Stimulated activated CD8-positive, alpha-beta memory T cell treated with anti-CD3 and anti-CD28 coated beads, Interleukin-4, amount 100 ng/mL, for 1 hour (primary cell): Measurements from ENCODE around the gene GPR78.
"Not testable (repeated sequence)": the region's sequence is repeated elsewhere in the genome, so short reads cannot be mapped to it uniquely, and the experiment has no call there.

Experiments used
- DNase-seq, 2 donors: peaks; one replicate each; pipeline ENCODE4 v3.0.0-alpha.2; 2020; ENCODE audit warnings: low read depth in 2 of 2, low spot score in 1 of 2

Gene GPR78

DNA sequence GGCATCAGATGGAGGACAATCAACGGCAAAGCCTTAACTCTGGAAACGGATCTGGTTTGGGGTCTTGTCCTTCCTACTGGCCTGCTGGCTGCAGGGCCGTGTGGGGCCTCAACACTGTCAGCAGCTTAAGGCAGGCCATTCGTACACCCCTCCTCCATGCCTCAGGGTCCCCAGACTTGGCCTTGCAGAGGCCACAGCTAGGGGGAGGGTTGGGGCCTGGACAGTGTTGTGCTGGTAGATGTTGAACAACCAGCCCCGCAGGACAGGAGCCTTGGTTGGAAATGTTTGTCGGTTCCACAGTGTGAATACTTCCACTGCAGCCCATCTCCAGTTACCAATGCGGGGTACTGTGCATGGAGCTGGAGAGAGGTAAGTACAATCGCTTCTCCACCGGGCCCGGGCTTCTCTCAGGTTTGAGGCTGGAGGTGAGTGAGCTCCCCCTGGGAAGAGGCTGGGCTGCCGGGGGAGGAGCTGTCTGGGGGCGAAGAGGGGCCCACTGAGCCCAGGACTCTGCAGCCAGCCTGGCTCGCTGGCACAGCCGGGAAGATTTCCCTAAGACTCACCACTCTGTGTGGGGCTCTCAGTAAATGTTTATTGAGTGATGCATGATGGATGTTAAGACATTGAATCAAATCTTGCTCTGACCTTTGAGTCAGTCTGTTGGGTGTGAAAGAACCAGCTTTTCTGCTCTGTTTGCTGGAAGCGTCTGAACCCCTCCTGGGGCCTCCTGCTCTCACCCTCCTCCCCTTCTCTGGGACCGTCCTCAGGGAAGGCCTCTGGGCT is 19.7 kb upstream of the GPR78 start:
- no peak for DNase-seq

DNA sequence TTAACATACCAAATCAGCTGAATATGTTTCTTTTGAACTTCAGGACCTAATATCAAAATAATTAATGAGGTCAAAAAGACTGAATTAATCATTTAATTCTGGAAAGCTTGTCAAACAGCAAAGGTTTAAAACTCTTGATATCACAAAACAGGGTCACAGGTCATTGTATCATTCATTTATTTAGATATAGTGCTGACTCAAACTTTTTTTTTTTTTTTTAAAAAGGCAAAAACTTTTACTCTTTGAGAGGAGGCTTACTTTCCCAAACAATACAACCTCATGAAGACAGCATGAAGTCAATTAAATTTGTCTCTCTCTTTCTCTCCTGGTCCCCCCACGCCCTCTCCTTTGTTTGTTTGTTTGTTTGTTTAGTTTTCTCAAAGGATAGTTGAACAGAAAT is 15.6 kb upstream of the GPR78 start:
- DNase-seq = no peak

- no peak for DNase-seq
Observed at GRCh38 chr4:8568068-8568668, 12.0 kb upstream of the GPR78 start.

GRCh38 chr4:8570201-8570600 is 10.0 kb upstream of the GPR78 start:
- DNase-seq = no peak

DNA sequence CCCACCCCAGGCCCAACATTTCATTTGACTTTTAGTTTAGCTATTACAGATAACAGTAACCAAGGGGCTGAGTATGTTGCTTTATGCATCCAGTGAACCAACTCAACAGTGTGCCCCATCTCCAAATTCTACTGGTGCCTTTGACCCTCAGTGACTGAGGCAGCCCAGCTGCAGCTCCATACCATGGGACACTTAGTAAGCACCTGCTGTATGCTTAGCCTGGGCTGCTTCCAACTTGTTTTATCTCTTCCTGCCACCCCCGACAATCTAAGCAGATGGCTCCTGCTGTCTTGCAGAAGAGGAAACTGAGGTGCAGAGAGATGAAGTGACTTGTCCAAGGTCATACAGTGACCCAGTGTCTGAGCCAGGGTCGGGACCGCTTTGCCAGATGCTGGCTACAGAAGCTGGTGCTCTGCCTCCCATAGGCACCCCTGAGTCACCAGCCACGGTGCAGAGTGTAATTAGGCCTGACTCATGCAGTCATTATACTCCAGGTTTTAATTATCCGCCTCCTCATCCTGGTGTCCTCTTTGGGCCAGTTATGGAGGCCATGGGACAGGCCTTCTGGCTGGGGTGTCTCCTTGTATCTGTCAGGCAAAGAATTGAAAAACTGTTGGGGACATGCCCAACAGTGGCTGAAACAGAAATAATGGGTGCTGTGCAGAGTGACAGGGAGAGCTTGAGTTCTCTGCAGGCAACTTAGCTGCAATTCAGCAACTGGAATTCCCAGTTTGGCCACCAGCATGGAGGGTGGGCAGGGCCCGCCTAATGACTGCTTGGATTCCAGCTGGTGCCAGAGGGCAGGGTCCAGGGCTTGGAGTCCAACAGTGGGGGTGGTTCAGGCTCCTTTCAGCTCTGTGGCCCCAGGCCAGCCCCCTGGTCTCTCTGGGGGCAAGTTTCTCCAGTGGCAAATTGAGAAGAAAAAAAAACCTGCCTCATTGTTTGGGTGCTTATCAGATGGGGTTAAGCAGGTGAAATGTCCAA is 8.2 kb upstream of the GPR78 start:
- no peak for DNase-seq

DNA sequence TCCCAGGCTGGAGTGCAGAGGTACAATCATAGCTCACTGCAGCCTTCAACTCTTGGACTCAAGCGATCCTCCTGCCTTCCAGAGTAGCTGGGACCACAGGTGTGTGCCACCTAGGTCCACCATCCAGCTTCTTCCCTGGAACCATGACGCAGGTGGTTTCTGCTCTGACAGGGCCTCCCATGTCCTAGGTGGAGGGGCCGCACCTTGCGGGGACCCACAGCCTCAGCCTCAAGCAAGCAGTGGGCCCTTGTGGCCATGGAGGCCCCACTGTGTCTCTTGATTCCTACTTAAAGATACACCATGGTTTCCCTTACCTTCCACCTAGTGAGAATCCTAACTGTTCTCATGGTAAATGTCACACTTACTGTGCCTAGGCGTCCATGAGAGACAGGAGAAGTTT is 6.9 kb upstream of the GPR78 start:
- DNase-seq = no peak

- DNase-seq = no peak
Observed at GRCh38 chr4:8574796-8575370, 5.3 kb upstream of the GPR78 start.

DNA sequence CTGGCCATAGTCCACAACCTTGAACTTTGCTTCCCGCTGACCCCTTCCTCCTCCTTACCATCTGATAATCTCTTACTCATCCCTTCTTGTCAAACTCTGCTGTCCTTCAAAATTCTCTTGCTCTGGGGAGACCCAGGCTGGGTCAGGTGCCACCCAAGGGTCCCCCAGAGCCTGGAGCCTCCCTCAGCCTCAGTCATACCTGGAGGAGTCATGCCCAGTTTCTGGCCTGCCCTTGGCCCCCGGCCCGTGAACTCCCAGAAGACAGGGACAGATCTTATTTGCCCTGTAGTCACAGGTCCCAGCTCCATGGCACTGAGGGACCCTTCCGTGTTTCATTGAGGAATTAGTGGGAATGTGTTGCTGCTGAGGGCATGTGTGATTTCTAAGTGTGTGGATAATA is 4.7 kb upstream of the GPR78 start:
- no peak for DNase-seq

- DNase-seq = not testable (repeated sequence)
Observed at GRCh38 chr4:8576591-8576990, 3.6 kb upstream of the GPR78 start.

DNA sequence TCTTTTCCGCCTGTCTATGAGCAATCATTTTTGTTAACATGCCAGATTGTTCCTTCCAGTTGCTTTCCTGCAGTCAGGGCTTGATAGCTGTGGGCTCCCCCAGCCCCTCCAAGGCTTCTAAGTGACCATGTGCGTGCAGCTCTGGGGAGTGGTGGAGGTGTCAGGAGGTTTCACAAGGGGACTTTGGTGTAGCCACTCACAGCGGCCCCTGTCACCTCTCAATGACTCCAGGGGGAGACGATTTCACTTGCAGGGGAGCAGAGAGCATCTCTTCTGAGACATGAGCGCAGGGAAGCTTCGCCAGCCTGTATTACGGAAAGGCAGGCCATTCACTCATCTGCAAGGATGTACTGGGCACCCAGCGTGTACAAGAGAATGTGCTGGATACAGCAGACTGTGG is 3.1 kb upstream of the GPR78 start:
- no peak for DNase-seq

DNA sequence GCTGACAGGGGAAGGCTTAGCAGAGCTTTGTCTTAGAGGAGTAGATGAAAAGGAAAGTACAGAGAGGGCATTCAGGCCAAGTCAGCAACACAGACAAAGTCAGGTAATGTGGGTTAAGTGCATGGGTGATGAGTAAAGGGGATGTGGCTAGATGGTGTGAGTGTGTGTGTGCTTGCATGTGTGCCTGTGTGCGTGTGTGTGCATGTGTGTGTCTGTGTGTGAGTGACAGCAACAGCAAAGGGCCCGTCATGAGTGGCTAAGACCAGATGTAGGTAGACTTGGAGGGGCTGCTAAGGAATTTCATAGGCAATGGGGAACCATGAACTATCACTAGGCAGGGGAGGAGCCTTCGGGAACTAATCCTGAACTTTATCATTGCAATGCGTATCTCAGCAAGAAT is 2.2 kb upstream of the GPR78 start:
- no peak for DNase-seq

- no peak for DNase-seq
Observed at GRCh38 chr4:8578717-8579116, 1.5 kb upstream of the GPR78 start.

GRCh38 chr4:8579526-8580320 is 469 bp upstream of the GPR78 start:
- no peak for DNase-seq

DNA sequence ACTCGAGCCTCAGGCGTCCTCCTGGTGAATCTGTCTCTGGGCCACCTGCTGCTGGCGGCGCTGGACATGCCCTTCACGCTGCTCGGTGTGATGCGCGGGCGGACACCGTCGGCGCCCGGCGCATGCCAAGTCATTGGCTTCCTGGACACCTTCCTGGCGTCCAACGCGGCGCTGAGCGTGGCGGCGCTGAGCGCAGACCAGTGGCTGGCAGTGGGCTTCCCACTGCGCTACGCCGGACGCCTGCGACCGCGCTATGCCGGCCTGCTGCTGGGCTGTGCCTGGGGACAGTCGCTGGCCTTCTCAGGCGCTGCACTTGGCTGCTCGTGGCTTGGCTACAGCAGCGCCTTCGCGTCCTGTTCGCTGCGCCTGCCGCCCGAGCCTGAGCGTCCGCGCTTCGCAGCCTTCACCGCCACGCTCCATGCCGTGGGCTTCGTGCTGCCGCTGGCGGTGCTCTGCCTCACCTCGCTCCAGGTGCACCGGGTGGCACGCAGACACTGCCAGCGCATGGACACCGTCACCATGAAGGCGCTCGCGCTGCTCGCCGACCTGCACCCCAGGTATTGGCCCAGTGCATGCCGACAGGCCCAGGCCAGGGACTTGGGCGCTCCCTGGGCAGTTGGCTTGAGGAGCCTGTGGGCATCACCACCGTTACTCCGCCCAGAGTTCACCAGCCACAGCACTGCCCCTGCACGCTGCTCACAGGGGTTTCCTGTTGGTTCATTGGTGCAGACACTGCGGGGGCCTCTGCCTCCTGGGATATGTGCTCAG is 1.1 kb downstream of the GPR78 start:
- no peak for DNase-seq

DNA sequence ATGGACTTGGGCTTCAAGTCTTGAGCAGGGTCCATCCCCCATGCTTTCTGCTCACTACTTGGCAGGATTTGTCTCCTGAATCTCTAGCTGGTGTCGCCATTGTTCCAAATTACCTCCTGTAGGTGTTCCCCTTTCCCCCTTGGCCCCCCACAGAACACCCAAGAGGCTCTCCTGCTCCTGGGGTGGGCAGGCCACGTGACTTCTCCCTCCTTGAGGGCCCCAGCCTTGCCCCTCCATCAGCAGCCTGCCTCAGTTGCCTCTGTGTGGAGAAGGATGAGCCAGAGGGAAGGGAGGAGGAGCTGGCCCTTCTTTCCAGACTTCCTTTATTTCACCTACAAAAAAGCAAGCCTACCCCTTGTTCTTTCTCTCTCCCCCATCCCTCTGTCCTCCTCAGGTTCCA is 1.8 kb downstream of the GPR78 start:
- no peak for DNase-seq

GRCh38 chr4:8582436-8582835 is 2.2 kb downstream of the GPR78 start:
- no peak for DNase-seq

GRCh38 chr4:8582941-8583654 is 2.9 kb downstream of the GPR78 start:
- no peak for DNase-seq

DNA sequence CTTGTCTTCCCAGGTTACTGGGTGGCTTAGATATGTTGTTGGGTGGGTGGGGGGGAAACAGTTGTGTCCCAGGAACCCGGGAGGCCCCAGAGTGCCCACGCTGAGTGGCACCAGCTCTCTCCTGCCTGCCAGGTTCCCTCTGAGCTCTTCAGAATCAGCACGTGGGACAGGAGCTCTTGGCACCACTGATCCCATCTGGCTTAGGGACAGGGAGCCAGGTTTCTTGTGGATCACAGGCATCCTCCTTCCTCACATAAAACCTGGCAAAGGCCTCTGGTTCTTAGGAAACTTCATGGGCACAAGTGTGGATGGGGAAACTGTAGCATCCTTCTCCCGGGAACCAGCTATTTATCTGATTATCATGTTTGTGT is 3.4 kb downstream of the GPR78 start:
- DNase-seq = no peak

DNA sequence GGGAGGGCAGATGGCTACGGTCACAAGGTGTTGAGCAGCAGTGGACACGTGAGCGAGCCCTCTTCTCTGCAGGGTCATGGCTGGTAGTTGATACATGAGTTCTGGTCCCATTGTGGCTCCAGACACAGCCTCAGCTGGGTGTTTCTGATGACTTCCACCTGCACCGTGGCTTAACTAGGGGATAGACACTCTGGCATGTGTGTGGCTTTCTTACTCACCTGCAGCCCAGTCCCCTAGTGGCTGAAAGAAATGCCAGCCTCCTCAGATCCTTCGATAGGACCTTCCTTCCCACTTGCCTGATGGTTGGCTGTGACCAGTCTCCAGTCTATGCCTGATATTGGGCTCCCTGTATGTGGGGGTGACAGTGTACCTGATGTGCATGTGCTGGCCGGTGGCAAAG is 5.0 kb downstream of the GPR78 start:
- DNase-seq = no peak
